Right lobe of liver (tissue), 6 donors: ENCODE measurements around the gene IPO13. TPM values are rescaled to one million over a fixed set of nuclear protein-coding genes. Genes with fewer than 3 reads are reported as not detected.

ENCODE experiments used
- ATAC-seq, 4 donors: fragments of 200-7000 bp; cut with Tn5 transposase; one replicate each; pipeline ENCODE4 v1.9.1; 2020; ENCODE audit warnings: mild to moderate bottlenecking in 4 of 4, moderate library complexity in 4 of 4
- DNase-seq, 3 donors: peaks; one replicate each; pipeline ENCODE4 v3.0.0-alpha.2; 2020
- H3K27ac ChIP-seq, 3 donors: fragments of 200-600 bp; one replicate each; pipeline ENCODE4 v1.8.0; 2022
- H3K27me3 ChIP-seq, 2 donors: fragments of 200-600 bp; one replicate each; pipeline ENCODE4 v1.8.0; 2022
- H3K36me3 ChIP-seq, 4 donors: fragments of 200-600 bp; sonication (generic) in 1 of 4; one replicate each; pipeline versions ENCODE4 v1.5.1 to v1.8.0; 2017 to 2022; ENCODE audit warnings: control low read depth in 1 of 4
- H3K4me1 ChIP-seq, 4 donors: fragments of 200-600 bp; sonication (generic) in 1 of 4; one replicate each; pipeline versions ENCODE4 v1.5.1 to v1.8.0; 2017 to 2022; ENCODE audit warnings: control low read depth in 1 of 4
- H3K4me3 ChIP-seq, 3 donors: fragments of 200-600 bp; one replicate each; pipeline ENCODE4 v1.8.0; 2022
- H3K9me3 ChIP-seq, 4 donors: fragments of 200-600 bp; sonication (generic) in 1 of 4; one replicate each; pipeline versions ENCODE4 v1.5.1 to v1.8.0; 2017 to 2022; ENCODE audit warnings: control low read depth in 1 of 4
- POLR2A ChIP-seq: fragments of 450-650 bp; IDR thresholded peaks from one replicate; pipeline ENCODE4 v1.6.1; 2017; ENCODE audit warnings: antibody characterized with exemption, mild to moderate bottlenecking
- WGBS: methylation state at CpG from one replicate; pipeline ENCODE4 v1.1.6; 2018; ENCODE audit warnings: low coverage, low lambda C conversion rate; ENCODE audit not compliant: insufficient coverage; ENCODE audit errors: missing lambda C conversion rate; 5-methylcytosine and 5-hydroxymethylcytosine counted together
- intact Hi-C, 2 donors: fragments of 100-400 bp; cut with DNase I; formaldehyde crosslinking; loops; one replicate each; pipeline versions ENCODE4 v1.11.2 to v1.14.1; 2022
- total RNA-seq, 6 experiments: library from RNA; depleted of rRNA in 2 of 6; stranded (reverse); fragments of >200 nt in 2 of 6; fragmentation: NEBNext Ultra II Directional in 3 of 6; extraction: Animal tissue kit (Norgen Biotek cat#: 25700) in 3 of 6; gene quantifications; one replicate each; pipeline versions ENCODE4 v1.1.0 to v1.2.4, GENCODE V29; 2016 to 2023
- TF ChIP-seq, protein P1 (sequence below), 4 donors: fragments of 200-600 bp in 3 of 4; fragments of 450-650 bp in 1 of 4; IDR thresholded peaks; one replicate each; pipeline versions ENCODE4 v1.5.1 to v1.8.0; 2016 to 2022; ENCODE audit warnings: antibody characterized with exemption in 4 of 4, mild to moderate bottlenecking in 2 of 4
- donor health status: DM: no; HTN: yes; CAD: no.
- donor health status: DM: no; HTN: no; CAD: no.
- donor health status: DM: no; HTN: no; CAD: no.
- donor health status: DM: no; HTN: yes; CAD: no.
- donor health status: DM: no; HTN: yes; CAD: no.

IPO13 gene
- total RNA-seq, 6 experiments from 2014 or later = 12.4 to 18.9 (median 14.8) TPM

DNA sequence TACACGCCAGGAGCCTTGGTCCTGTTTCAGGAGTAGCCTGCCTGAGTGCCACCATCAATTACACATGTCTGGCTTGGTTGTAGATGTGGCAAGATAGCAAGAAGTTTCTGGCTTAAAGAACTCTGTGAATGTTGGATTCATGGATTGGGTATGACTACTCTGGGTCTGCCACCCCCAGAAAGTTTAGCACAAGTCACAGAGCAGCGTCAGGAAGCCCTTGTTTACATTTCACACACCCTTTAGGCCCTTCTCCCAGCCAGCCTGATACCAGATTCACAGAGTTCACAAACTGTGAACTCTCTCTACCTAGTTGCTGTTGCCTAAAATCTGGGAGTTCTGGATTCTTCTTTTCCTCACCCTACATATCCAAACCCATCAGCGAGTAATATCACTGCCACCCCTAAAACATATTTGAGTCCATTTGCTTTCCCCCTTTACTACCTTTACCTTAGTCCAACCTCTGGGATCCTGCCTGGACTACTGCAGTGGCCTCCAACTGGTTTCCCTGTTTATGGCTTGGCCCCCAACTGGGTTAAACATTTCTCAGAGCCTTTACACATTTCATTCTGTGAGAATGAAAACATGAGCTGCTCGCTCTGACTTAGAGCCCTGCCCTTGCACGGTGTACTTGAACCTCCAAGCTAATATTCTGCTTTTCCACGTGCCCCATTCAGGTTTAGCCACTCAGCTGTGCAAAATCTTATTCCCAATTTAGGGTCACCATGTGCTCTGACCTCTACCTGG, 40.6 kb downstream of the IPO13 start:
- no peaks in the 10 kb centered on the region for H3K36me3 ChIP-seq
- no peaks in the 10 kb centered on the region for H3K9me3 ChIP-seq
- ATAC-seq (peak in 2 of 4 donors; percentile 23 to 35), DNase-seq (no peak)
- no peaks in the 10 kb centered on the region for H3K27me3 ChIP-seq
- TF ChIP-seq, protein P1, sequence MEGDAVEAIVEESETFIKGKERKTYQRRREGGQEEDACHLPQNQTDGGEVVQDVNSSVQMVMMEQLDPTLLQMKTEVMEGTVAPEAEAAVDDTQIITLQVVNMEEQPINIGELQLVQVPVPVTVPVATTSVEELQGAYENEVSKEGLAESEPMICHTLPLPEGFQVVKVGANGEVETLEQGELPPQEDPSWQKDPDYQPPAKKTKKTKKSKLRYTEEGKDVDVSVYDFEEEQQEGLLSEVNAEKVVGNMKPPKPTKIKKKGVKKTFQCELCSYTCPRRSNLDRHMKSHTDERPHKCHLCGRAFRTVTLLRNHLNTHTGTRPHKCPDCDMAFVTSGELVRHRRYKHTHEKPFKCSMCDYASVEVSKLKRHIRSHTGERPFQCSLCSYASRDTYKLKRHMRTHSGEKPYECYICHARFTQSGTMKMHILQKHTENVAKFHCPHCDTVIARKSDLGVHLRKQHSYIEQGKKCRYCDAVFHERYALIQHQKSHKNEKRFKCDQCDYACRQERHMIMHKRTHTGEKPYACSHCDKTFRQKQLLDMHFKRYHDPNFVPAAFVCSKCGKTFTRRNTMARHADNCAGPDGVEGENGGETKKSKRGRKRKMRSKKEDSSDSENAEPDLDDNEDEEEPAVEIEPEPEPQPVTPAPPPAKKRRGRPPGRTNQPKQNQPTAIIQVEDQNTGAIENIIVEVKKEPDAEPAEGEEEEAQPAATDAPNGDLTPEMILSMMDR (IDR thresholded peaks at IDR 0.05) = no peak
- no peak for TF ChIP-seq POLR2A
- intact Hi-C loops = no loop called here
- peak overlapping the region in 1 of 3 donors; percentile 35 for H3K27ac ChIP-seq
- no peak overlapping the region for H3K4me3 ChIP-seq
- 50% methylated on average over 3 of the region's 6 CpGs for WGBS
- H3K4me1 ChIP-seq = peaks cover 0 to 22% (median 1%) of the 10 kb centered on the region in 4 donors

DNA sequence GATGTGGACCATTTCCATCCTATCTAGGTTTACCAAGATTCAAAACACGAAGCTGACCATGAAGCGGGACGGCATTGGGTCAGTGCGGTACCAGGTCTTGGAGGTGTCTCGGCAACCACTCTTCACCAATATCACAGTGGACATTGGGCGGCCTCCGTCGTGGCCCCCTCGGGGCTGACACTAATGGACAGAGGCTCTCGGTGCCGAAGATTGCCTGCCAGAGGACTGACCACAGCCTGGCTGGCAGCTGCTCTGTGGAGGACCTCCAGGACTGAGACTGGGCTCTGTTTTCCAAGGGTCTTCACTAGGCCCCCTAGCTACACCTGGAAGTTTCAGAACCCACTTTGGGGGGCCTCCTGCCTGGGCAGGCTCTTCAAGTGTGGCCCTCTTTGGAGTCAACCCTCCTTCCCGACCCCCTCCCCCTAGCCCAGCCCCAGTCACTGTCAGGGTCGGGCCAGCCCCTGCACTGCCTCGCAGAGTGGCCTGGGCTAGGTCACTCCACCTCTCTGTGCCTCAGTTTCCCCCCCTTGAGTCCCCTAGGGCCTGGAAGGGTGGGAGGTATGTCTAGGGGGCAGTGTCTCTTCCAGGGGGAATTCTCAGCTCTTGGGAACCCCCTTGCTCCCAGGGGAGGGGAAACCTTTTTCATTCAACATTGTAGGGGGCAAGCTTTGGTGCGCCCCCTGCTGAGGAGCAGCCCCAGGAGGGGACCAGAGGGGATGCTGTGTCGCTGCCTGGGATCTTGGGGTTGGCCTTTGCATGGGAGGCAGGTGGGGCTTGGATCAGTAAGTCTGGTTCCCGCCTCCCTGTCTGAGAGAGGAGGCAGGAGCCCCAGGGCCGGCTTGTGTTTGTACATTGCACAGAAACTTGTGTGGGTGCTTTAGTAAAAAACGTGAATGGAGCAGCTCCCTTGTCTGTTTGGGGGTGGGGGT, 43.8 kb downstream of the IPO13 start:
- intact Hi-C loops = no loop called here
- no peak for ATAC-seq
- no peak for DNase-seq
- Histone ChIP-seq H3K4me3 (peak overlapping the region; percentile 54 to 75 (median 61)), H3K36me3 (no peaks in the 10 kb centered on the region), H3K27ac (peak overlapping the region; percentile 54 to 68 (median 66)), H3K4me1 (peaks cover 0 to 22% (median 1%) of the 10 kb centered on the region in 4 donors), H3K9me3 (no peaks in the 10 kb centered on the region), H3K27me3 (no peaks in the 10 kb centered on the region)
- TF ChIP-seq, protein P1 (IDR thresholded peaks at IDR 0.05) = no peak
- no peak for TF ChIP-seq POLR2A
- whole genome bisulfite sequencing = 90% methylated on average over 2 of the region's 19 CpGs

DNA sequence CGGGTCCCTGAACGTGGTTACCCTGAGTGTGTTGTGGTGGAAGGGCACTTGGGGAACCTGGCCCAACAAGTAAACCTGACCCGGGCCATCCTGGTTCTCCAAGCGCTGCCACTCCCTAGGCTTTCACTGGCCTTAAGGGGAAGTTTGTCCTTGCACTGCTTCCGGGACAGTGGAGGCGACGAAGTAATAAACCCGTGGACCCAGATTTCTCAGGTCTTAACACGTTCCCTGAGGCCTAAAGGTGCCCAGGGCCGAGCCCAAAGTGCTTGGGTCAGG, 44.4 kb downstream of the IPO13 start:
- Histone ChIP-seq H3K9me3 (no peaks in the 10 kb centered on the region), H3K36me3 (no peaks in the 10 kb centered on the region), H3K4me3 (peak overlapping the region; percentile 54 to 75 (median 61)), H3K27ac (peak overlapping the region; percentile 54 to 68 (median 66)), H3K4me1 (peaks cover 0 to 22% (median 1%) of the 10 kb centered on the region in 4 donors), H3K27me3 (no peaks in the 10 kb centered on the region)
- DNase-seq (no peak), ATAC-seq (no peak)
- 0% methylated on average over 8 of the region's 10 CpGs for WGBS
- TF ChIP-seq, protein P1 (IDR thresholded peaks at IDR 0.05) = no peak
- intact Hi-C loops = no loop called here

DNA sequence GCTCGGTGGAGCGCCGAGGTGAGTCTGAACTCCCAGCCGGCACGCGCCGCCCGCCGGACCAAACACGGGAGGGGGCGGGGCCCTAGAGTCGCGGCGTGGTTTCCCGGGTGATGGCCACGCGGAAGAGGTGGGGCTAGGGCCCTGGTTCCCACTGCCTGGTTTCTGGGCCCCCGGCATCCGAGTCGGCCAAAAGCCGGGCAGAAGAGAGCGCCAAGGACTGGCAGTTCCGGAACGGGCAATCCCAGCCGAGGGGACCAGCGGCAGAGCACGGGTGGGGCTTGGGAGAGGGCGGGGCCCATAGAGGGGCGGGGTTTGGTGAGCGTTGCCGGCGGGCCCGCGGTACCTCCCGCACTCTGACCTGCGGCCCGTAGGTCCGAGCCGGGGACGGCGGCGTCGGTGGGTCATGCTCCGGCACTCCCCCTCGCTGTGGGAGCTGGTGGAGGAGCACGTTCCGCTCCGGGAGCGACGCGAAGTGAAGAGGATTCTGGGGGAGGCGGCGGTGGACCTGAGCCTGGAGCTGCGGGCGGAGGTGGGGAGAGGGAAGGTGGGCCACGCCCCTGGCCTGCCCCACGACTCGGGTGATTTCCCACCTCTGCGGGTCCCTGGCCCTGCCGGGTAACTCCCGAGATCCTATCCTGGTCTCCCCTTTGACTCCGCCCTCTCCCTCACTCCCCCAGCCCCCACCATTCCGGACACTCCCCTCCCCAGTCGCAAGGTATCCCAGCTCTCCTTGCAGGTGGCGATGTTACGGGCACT, 44.9 kb downstream of the IPO13 start, which contains the start of gene CCDC24:
TSS of gene CCDC24 (plus strand) at position 124 of the 756 bp plus-strand sequence. CDS start at position 404, 280 bp downstream.
- peak; percentile 25 for TF ChIP-seq POLR2A
- TF ChIP-seq, protein P1 (IDR thresholded peaks at IDR 0.05) = no peak
- DNase-seq (peak; percentile 90 to 93 (median 93)), ATAC-seq (peak; percentile 85 to 93 (median 90))
- intact Hi-C loops = no loop called here
- peak within 1 kb of the TSS; percentile 54 to 75 (median 61) for H3K4me3 ChIP-seq
- H3K27ac ChIP-seq = peak within 1 kb of the TSS; percentile 54 to 68 (median 66)
- H3K36me3 ChIP-seq = no peaks in the 10 kb centered on the region
- 3% methylated on average over 5 of the region's 66 CpGs for WGBS
- no peaks in the 10 kb centered on the region for H3K9me3 ChIP-seq
- no peaks in the 10 kb centered on the region for H3K27me3 ChIP-seq
- peaks cover 0 to 19% (median 1%) of the 10 kb centered on the region in 4 donors for H3K4me1 ChIP-seq
